Kidney (tissue), 14 donors: ENCODE results near the gene TMEM240. TPM values are rescaled to one million over a fixed set of nuclear protein-coding genes. Genes with fewer than 3 reads are reported as not detected.
"Not testable (repeated sequence)": the region's sequence is repeated elsewhere in the genome, so short reads cannot be mapped to it uniquely, and the experiment has no call there.

Experiments
- DNase-seq, 5 donors: peaks; one replicate each; pipeline ENCODE4 v3.0.0-alpha.2; 2013 to 2020
- FAIRE-seq: peaks from 2 replicates; lab custom pipeline; 2012; peaks lifted over from hg19 to GRCh38; lab: Jason Lieb, UNC
- H3K27ac ChIP-seq, 2 donors: one replicate each; pipeline ENCODE4 v1.7.0; 2013; ENCODE audit warnings: low read depth in 2 of 2, low read length in 2 of 2, inconsistent platforms in 1 of 2
- H3K27me3 ChIP-seq: one replicate; pipeline ENCODE4 v1.7.1; 2013; ENCODE audit warnings: low read length, inconsistent platforms; ENCODE audit not compliant: control insufficient read depth, insufficient read depth
- H3K36me3 ChIP-seq, 3 donors: one replicate each; pipeline versions ENCODE4 v1.7.0 to v1.7.1; 2013; ENCODE audit warnings: low read length in 3 of 3, control low read depth in 1 of 3, inconsistent platforms in 1 of 3; ENCODE audit not compliant: insufficient read depth in 3 of 3, control insufficient read depth in 2 of 3
- H3K4me1 ChIP-seq, 3 donors: one replicate each; pipeline versions ENCODE4 v1.7.0 to v1.7.1; 2013; ENCODE audit warnings: low read length in 3 of 3, inconsistent platforms in 1 of 3, low read depth in 1 of 3; ENCODE audit not compliant: control insufficient read depth in 2 of 3, insufficient read depth in 2 of 3
- H3K4me3 ChIP-seq, 3 donors: one replicate each; pipeline versions ENCODE4 v1.7.0 to v1.8.1; 2013; ENCODE audit warnings: low read length in 3 of 3, control low read depth in 1 of 3, inconsistent platforms in 1 of 3
- H3K9ac ChIP-seq, 3 donors: one replicate each; pipeline versions ENCODE4 v1.7.0 to v1.7.1; 2013; ENCODE audit warnings: low read length in 3 of 3, control low read depth in 1 of 3, inconsistent platforms in 1 of 3
- H3K9me3 ChIP-seq, 3 donors: one replicate each; pipeline versions ENCODE4 v1.7.0 to v1.7.1; 2013; ENCODE audit warnings: low read length in 3 of 3, control low read depth in 1 of 3, inconsistent platforms in 1 of 3; ENCODE audit not compliant: control insufficient read depth in 2 of 3, insufficient read depth in 1 of 3
- CTCF ChIP-seq: IDR thresholded peaks from 3 replicates; pipeline ENCODE4 v1.5.1; 2012; ENCODE audit warnings: mild to moderate bottlenecking, moderate library complexity, borderline replicate concordance; ENCODE audit not compliant: insufficient read depth; ENCODE audit errors: extremely low read depth
- intact Hi-C: fragments of 100-400 bp; cut with DNase I; formaldehyde crosslinking; loops from one replicate; pipeline ENCODE4 v1.11.1; 2022
- polyA plus RNA-seq: library from polyadenylated mRNA; stranded (reverse); fragments of 350-450 nt; fragmentation: Illumina TruSeq; extraction: RNeasy Lipid Tissue Mini Kit (QIAGEN cat#74804); gene quantifications from one replicate; pipeline ENCODE4 v1.2.3, GENCODE V29; 2014; ENCODE audit warnings: low read depth, low replicate concordance; ENCODE audit not compliant: insufficient read depth
- total RNA-seq: library from RNA; stranded (reverse); fragmentation: NEBNext Ultra II Directional; extraction: Animal tissue kit (Norgen Biotek cat#: 25700); gene quantifications from one replicate; pipeline ENCODE4 v1.2.1, GENCODE V29; 2021
- donor health status: control.
- donor health status: control.
- donor health status: control.
- donor health status: control.
- donor health status: control.
- donor health status: DM: yes; HTN: yes; CAD: no.
- donor health status: Normal renal cell carcinoma (clear cell type).

The TMEM240 gene
- total and polyA plus RNA-seq, 2 donors from 2014 or later, result 1.7 to 1.9 TPM

- peaks cover 0 to 8% (median 4%) of the 10 kb centered on the region in 3 donors for H3K36me3 ChIP-seq
- DNase-seq, result no peak
- intact Hi-C loops, result no loop called here
These were observed 52.7 kb downstream of the TMEM240 start for GRCh38 chr1:1487701-1488100.

GRCh38 chr1:1485755-1486317, 54.6 kb downstream of the TMEM240 start:
- H3K4me3 ChIP-seq, H3K27me3 ChIP-seq, intact Hi-C loops, DNase-seq, H3K36me3 ChIP-seq, H3K27ac ChIP-seq, H3K9me3 ChIP-seq, H3K9ac ChIP-seq, H3K4me1 ChIP-seq, FAIRE-seq: not testable (repeated sequence)

More at GRCh38 chr1:1487701-1488100, 52.7 kb downstream of the TMEM240 start:
- no peak for TF ChIP-seq CTCF
- no peaks in the 10 kb centered on the region for H3K4me1 ChIP-seq
- no peaks in the 10 kb centered on the region for H3K27me3 ChIP-seq
- no peak overlapping the region for H3K9ac ChIP-seq
- no peak for FAIRE-seq
- no peaks in the 10 kb centered on the region for H3K9me3 ChIP-seq
- H3K27ac ChIP-seq, result no peak overlapping the region
- no peak overlapping the region for H3K4me3 ChIP-seq

GRCh38 chr1:1484976-1485750, 55.3 kb downstream of the TMEM240 start:
- intact Hi-C loops, H3K4me3 ChIP-seq, H3K9me3 ChIP-seq, H3K4me1 ChIP-seq, H3K36me3 ChIP-seq, H3K27ac ChIP-seq, H3K9ac ChIP-seq, FAIRE-seq, DNase-seq, H3K27me3 ChIP-seq: not testable (repeated sequence)

Other genes starting within 250 kb of the TMEM240 start
- gene ACAP3, start 232.7 kb downstream of the TMEM240 start, total RNA-seq, result 39.5 TPM
- 15.9 TPM for gene ACAP3, start 232.7 kb downstream of the TMEM240 start, polyA plus RNA-seq
- gene PUSL1, start 232.0 kb downstream of the TMEM240 start, total RNA-seq, result 12.6 TPM
- gene PUSL1, start 232.0 kb downstream of the TMEM240 start, polyA plus RNA-seq, result 13.9 TPM
- 100 TPM for gene INTS11, start 216.0 kb downstream of the TMEM240 start, total RNA-seq
- 73.6 TPM for gene INTS11, start 216.0 kb downstream of the TMEM240 start, polyA plus RNA-seq
- 21.9 TPM for gene CPTP, start 215.8 kb downstream of the TMEM240 start, total RNA-seq
- 51.5 TPM for gene CPTP, start 215.8 kb downstream of the TMEM240 start, polyA plus RNA-seq
- 1.3 TPM for gene TAS1R3, start 209.3 kb downstream of the TMEM240 start, total RNA-seq
- 0.15 TPM for gene TAS1R3, start 209.3 kb downstream of the TMEM240 start, polyA plus RNA-seq
- 55.0 TPM for gene DVL1, start 191.2 kb downstream of the TMEM240 start, total RNA-seq
- gene DVL1, start 191.2 kb downstream of the TMEM240 start, polyA plus RNA-seq, result 32.5 TPM
- gene MXRA8, start 182.1 kb downstream of the TMEM240 start, total RNA-seq, result 26.0 TPM
- gene MXRA8, start 182.1 kb downstream of the TMEM240 start, polyA plus RNA-seq, result 64.7 TPM
- 111 TPM for gene AURKAIP1, start 165.4 kb downstream of the TMEM240 start, total RNA-seq
- 359 TPM for gene AURKAIP1, start 165.4 kb downstream of the TMEM240 start, polyA plus RNA-seq
- gene CCNL2, start 141.3 kb downstream of the TMEM240 start, total RNA-seq, result 199 TPM
- gene CCNL2, start 141.3 kb downstream of the TMEM240 start, polyA plus RNA-seq, result 72.0 TPM
- gene MRPL20, start 133.3 kb downstream of the TMEM240 start, total RNA-seq, result 103 TPM
- 221 TPM for gene MRPL20, start 133.3 kb downstream of the TMEM240 start, polyA plus RNA-seq
- 5.2 TPM for gene ANKRD65, start 119.3 kb downstream of the TMEM240 start, total RNA-seq
- gene ANKRD65, start 119.3 kb downstream of the TMEM240 start, polyA plus RNA-seq, result 7.1 TPM
- gene VWA1, start 104.9 kb downstream of the TMEM240 start, total RNA-seq, result 116 TPM
- 103 TPM for gene VWA1, start 104.9 kb downstream of the TMEM240 start, polyA plus RNA-seq
- 10.0 TPM for gene ATAD3C, start 90.9 kb downstream of the TMEM240 start, total RNA-seq
- gene ATAD3C, start 90.9 kb downstream of the TMEM240 start, polyA plus RNA-seq, result 14.3 TPM
- gene ATAD3B, start 68.9 kb downstream of the TMEM240 start, total RNA-seq, result 28.8 TPM
- gene ATAD3B, start 68.9 kb downstream of the TMEM240 start, polyA plus RNA-seq, result 13.3 TPM
- gene ATAD3A, start 28.5 kb downstream of the TMEM240 start, total RNA-seq, result 19.1 TPM
- gene ATAD3A, start 28.5 kb downstream of the TMEM240 start, polyA plus RNA-seq, result 17.5 TPM
- gene SSU72, start 34.2 kb upstream of the TMEM240 start, total RNA-seq, result 102 TPM
- 143 TPM for gene SSU72, start 34.2 kb upstream of the TMEM240 start, polyA plus RNA-seq
- 2.6 TPM for gene FNDC10, start 59.5 kb upstream of the TMEM240 start, total RNA-seq
- 18.2 TPM for gene FNDC10, start 59.5 kb upstream of the TMEM240 start, polyA plus RNA-seq
- gene MIB2, start 74.9 kb upstream of the TMEM240 start, total RNA-seq, result 61.6 TPM
- 35.6 TPM for gene MIB2, start 74.9 kb upstream of the TMEM240 start, polyA plus RNA-seq
- gene MMP23B, start 91.5 kb upstream of the TMEM240 start, total RNA-seq, result 7.1 TPM
- 4.0 TPM for gene MMP23B, start 91.5 kb upstream of the TMEM240 start, polyA plus RNA-seq
- gene CDK11B, start 118.4 kb upstream of the TMEM240 start, total RNA-seq, result 24.0 TPM
- gene CDK11B, start 118.4 kb upstream of the TMEM240 start, polyA plus RNA-seq, result 13.9 TPM
- 50.2 TPM for gene SLC35E2B, start 152.2 kb upstream of the TMEM240 start, total RNA-seq
- 11.3 TPM for gene SLC35E2B, start 152.2 kb upstream of the TMEM240 start, polyA plus RNA-seq
- gene CDK11A, start 183.7 kb upstream of the TMEM240 start, total RNA-seq, result 37.3 TPM
- 21.5 TPM for gene CDK11A, start 183.7 kb upstream of the TMEM240 start, polyA plus RNA-seq
- gene NADK, start 237.8 kb upstream of the TMEM240 start, total RNA-seq, result 76.3 TPM
- 37.9 TPM for gene NADK, start 237.8 kb upstream of the TMEM240 start, polyA plus RNA-seq